AG04450 (cell line): Measurements from ENCODE around the gene APIP. TPM values are rescaled to one million over a fixed set of nuclear protein-coding genes. Genes with fewer than 3 reads are reported as not detected.

Experiments
- CTCF ChIA-PET: fragments of 300-600, 350-600 bp; formaldehyde crosslinking; extraction: SDS; loops from one replicate; lab custom pipeline; 2022; ENCODE audit warnings: antibody characterized with exemption, inconsistent platforms; lab: Charles Lee
- POLR2A ChIA-PET: fragments of 350-600 bp; formaldehyde crosslinking; extraction: SDS; loops from one replicate; lab custom pipeline; 2021; ENCODE audit warnings: antibody characterized with exemption, inconsistent platforms; lab: Yijun Ruan, JAX
- DNase-seq: peaks from one replicate; pipeline ENCODE4 v3.0.0-alpha.2; 2011; ENCODE audit warnings: low read depth, low spot score
- H3K27ac ChIP-seq: one replicate; pipeline ENCODE4 v1.5.1; 2012; ENCODE audit warnings: low read depth, low read length, control low read depth
- H3K27me3 ChIP-seq: one replicate; pipeline ENCODE4 v1.6.0; 2012; ENCODE audit warnings: low read length; ENCODE audit not compliant: control insufficient read depth, insufficient read depth
- H3K4me3 ChIP-seq: 2 replicates; pipeline ENCODE4 v1.5.1; 2011; ENCODE audit warnings: mild to moderate bottlenecking, low read depth, low read length, control low read depth
- H3K9me3 ChIP-seq: 2 replicates; pipeline ENCODE4 v1.5.1; 2012; ENCODE audit warnings: low read length; ENCODE audit not compliant: control insufficient read depth, insufficient read depth
- CTCF ChIP-seq: IDR thresholded peaks from 2 replicates; pipeline ENCODE4 v1.5.1; 2011; ENCODE audit warnings: low read depth, low read length, control low read depth, inconsistent platforms
- polyA plus RNA-seq: library from polyadenylated mRNA; depleted of rRNA; stranded (reverse); fragments of >200 nt; gene quantifications from 2 replicates; pipeline ENCODE4 v1.2.3, GENCODE V29; 2011

The APIP gene
- polyA plus RNA-seq, 1 experiment = 20.1 TPM

- ChIA-PET POLR2A (interaction anchor here (0.7 kb wide), 1 partner anchor 226 kb away, joined by 4 read pairs; no protein-coding TSS in a partner anchor), CTCF (no interaction called here)
- no peak for TF ChIP-seq CTCF
- Histone ChIP-seq H3K4me3 (no peak overlapping the region), H3K9me3 (peaks cover 3% of the 10 kb centered on the region; the same call in 1 of the 2 replicates), H3K27me3 (no peaks in the 10 kb centered on the region), H3K27ac (no peak overlapping the region)
- DNase-seq = no peak
These were observed 20.9 kb upstream of the APIP start for GRCh38 chr11:34936945-34937629.

GRCh38 chr11:34929794-34930763, 13.9 kb upstream of the APIP start:
- TF ChIP-seq CTCF = no peak
- H3K4me3 ChIP-seq = no peak overlapping the region
- POLR2A ChIA-PET = no interaction called here
- CTCF ChIA-PET = interaction anchor here (0.9 to 9.5 kb wide), 2 partner anchors 375 to 462 kb away, joined by 3 to 140 read pairs; no protein-coding TSS in a partner anchor
- no peak for DNase-seq
- H3K27ac ChIP-seq = no peak overlapping the region
- no peaks in the 10 kb centered on the region for H3K27me3 ChIP-seq
- H3K9me3 ChIP-seq = no peaks in the 10 kb centered on the region

GRCh38 chr11:34928960-34929680, 12.9 kb upstream of the APIP start:
- ChIA-PET POLR2A (no interaction called here), CTCF (interaction anchor here (0.9 to 9.5 kb wide), 3 partner anchors 376 to 490 kb away, joined by 3 to 140 read pairs (median 4); partner anchors contain the start of gene SLC1A2)
- H3K27me3 ChIP-seq = no peaks in the 10 kb centered on the region
- no peaks in the 10 kb centered on the region for H3K9me3 ChIP-seq
- no peak for DNase-seq
- H3K27ac ChIP-seq = no peak overlapping the region
- H3K4me3 ChIP-seq = no peak overlapping the region
- no peak for TF ChIP-seq CTCF

- TF ChIP-seq CTCF = no peak
- Histone ChIP-seq H3K27me3 (no peaks in the 10 kb centered on the region), H3K4me3 (no peak overlapping the region), H3K27ac (no peak overlapping the region), H3K9me3 (no peaks in the 10 kb centered on the region)
- DNase-seq = no peak
- CTCF ChIA-PET = interaction anchor here (0.7 to 9.5 kb wide), 3 partner anchors 11 to 491 kb away, joined by 3 to 140 read pairs (median 4); partner anchors contain the start of gene SLC1A2
- POLR2A ChIA-PET = interaction anchor here (0.5 kb wide), 1 partner anchor 213 kb away, joined by 3 read pairs; no protein-coding TSS in a partner anchor
These were observed 12.2 kb upstream of the APIP start for GRCh38 chr11:34928268-34928959.
